Measurements from ENCODE around the gene C16orf54.
"Not testable (repeated sequence)": the region's sequence is repeated elsewhere in the genome, so short reads cannot be mapped to it uniquely, and the experiment has no call there.

C16orf54 gene

DNA sequence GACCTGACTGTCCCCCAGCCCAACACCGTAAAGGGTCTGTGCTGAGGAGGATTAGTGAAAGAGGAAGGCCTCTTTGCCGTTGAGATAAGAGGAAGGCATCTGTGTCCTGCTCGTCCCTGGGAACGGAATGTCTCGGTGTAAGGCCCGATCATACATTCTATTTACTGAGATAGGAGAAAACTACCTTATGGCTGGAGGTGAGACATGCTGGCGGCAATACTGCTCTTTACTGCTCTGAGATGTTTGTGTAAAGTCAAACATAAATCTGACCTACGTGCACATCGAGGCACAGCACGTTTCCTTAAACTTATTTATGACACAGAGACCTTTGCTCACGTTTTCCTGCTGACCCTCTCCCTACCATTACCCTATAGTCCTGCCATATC, 5.2 kb downstream of the C16orf54 start:
- DNase-seq (ENCODE audit: low spot score), result not testable (repeated sequence)

DNA sequence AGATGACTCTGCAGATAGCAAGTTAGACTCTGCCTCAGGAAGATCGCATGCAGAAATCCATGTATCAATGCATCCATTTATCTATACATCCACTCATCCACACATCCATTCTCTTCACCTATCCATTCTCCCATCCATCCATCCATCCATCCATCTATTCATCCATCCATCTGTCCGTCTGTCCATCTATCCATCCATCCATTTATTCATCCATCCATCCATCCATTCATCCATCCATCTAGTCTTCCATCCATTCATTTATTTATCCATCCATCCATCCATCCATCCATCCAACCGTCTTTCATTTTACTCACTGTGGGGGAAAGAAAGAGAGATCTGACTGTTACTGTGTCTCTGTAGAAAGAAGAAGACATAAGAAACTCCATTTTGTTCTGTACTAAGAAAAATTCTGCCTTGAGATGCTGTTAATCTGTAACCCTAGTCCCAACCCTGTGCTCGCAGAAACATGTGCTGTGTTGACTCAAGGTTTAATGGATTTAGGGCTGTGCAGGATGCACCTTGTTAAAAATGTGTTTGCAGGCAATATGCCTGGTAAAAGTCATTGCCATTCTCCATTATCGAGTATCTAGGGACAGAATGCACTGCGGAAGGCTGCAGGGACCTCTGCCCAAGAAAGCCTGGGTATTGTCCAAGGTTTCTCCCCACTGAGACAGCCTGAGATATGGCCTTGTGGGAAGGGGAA, 5.7 kb downstream of the C16orf54 start:
- DNase-seq (ENCODE audit: low spot score), result not testable (repeated sequence)

DNA sequence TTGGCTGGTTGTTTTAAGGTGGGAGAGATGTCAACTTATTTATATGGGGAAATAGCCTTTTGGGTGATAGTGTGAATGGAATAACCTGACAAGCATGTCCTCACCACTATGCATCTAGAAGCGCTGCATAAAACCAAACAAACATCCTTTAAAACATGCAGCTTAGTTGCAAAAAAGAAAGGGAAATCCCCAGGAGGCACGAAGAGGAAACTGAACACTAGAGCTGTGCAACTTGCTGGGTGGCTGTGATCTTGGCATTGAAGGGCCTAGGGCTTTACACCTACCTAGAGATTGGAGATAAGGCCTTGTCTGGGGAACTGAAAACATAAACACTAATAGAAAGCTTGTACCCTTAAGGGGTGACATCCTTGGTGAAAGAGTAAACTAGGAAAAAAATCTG, 7.3 kb downstream of the C16orf54 start:
- no peak for DNase-seq (ENCODE audit: low spot score)

DNA sequence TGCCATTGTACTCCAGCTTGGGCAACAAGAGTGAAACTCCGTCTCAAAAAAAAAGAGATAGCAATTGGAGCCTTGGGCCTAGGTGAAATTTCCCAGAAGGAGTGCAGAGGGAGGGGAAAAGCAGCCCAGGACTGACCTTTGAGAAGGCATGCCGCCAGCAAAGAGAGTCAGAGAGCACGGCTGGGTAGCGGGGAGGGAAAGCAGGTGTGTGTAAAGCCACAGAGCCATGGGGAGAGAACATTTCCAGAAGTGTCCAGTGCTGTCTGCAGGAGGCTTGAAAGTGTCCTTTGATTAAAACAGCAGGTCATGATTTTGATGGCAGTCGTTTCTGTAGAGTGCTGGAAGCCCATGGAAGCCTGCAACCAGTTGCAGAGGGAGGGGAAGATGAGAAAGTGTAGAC, 8.1 kb downstream of the C16orf54 start:
- no peak for DNase-seq (ENCODE audit: low spot score)

DNA sequence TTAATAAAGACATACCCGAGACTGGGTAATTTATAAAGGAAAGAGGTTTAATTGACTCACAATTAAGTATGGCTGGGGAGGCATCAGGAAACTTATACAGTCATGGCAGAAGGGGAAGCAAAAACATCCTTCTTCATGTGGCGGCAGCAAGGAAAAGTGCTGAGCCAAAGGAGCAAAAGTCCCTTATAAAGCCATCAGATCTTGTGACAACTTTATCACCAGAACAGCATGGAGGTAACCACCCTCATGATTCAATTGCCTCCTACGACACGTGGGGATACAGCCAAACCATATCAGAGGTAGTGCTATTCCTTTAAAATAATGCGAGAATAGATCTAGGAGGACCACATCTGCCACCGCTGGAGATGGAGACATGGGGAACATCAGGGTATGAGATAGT, 9.0 kb downstream of the C16orf54 start:
- DNase-seq (ENCODE audit: low spot score), result no peak

DNA sequence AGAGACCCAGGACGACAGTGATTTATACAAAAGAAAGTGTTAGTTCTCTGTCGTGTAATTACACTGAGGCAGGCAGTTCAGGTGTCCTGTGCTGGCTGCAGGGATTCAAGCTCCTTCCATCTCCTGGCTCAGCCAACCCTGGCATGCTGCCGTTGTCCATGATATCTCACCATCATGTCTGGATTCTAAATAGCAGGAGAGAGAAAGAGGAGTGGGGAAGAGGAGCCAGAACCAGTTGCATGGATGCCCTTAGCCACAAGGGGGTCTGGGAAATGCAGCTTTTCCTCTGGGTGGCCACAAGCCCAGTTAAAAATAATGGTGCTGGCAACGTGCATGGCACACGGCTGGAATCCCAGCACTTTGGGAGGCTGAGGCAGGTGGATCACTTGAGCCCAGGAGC, 9.7 kb downstream of the C16orf54 start:
- no peak for DNase-seq (ENCODE audit: low spot score)

DNA sequence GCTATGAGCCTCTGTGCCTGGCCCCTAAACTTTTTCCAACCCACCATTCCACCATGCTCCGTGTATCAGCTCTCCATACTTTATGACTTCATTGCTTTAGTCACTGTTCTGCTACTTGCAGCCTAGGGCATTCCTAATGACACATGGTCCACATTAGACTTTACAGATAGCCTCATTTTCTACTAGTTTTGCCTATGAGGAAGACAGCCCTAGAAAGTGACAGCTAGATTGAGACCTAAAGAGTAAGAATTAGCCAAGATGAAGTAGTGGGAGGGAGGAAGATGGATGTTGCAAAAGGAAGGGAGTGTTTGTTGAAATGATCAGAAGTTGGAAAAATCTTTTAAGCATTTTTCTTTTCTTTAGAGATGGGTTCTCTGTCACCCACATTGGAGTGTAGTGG, 11.0 kb downstream of the C16orf54 start:
- no peak for DNase-seq (ENCODE audit: low spot score)

DNA sequence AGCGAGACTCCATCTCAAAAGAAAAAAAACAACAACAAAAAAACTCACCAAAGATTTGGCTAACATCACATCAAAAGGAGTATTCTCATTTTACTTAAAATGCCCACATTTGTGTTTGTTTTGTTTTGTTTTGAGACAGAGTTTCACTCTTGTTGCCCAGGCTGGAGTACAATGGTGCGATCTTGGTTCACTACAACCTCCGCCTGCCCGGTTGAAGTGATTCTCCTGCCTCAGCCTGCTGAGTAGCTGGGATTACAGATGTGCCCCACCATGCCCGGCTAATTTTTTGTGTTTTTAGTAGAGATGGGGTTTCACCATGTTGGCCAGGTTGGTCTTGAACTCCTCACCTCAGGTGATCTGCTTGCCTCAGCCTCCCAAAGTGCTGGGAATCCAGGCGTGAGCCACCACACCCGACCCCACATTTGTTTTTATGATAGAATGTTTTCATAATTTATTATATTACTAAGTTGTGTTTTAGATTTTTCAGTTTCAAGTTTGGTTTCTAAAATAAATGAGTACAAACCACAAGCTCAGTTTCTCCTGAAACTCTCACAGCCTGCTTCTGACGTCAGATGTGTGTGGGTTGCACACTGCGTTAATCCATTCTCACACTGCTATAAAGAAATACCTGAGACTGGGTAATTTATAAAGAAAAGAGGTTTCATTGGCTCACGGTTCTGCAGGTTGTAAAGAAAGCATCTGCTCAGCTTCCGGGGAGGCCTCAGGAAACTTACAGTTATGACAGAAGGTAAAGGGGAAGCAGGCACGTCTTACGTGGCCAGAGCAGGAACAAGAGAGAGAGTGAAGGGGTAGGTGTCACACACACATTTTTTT, 13.8 kb downstream of the C16orf54 start:
- not testable (repeated sequence) for DNase-seq (ENCODE audit: low spot score)

DNA sequence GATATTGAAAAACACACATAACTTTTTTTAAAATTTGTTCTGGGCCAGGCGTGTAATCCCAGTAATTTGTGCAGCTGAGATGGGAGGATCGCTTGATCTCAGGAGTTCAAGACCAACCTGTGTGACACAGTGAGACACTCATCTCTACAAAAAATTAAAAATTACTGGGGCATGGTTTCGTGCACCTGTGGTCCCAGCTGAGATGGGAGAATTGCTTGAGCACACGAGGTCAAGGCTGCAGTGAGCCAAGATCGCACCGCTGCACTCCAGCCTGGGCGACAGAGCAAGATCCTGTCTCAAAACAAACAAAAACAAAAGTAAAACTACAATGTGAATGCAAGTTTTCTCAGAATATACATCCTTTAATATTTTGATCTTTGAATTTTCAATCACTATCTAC, 15.1 kb downstream of the C16orf54 start:
- DNase-seq (ENCODE audit: low spot score), result no peak

DNA sequence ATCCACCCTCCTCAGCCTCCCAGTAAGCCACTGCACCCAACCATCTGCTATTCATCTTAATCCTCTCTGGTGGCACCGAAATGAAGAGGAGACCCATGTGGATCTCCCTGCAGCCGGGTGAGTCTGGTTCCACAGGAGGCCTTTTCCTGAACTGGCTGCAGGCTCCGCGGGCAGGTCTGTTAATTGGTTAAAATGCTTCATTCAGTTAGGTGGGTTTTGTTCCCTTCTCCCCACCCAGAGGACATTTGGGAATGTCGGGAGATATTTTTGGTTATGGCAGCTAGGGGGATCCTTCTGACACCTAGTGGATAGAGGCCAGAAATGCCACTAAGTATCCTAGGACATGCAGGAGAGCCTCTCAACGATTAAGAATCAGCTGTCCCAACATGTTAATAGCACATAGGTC, 16.7 kb downstream of the C16orf54 start:
- DNase-seq (ENCODE audit: low spot score), result peak; percentile 21

DNA sequence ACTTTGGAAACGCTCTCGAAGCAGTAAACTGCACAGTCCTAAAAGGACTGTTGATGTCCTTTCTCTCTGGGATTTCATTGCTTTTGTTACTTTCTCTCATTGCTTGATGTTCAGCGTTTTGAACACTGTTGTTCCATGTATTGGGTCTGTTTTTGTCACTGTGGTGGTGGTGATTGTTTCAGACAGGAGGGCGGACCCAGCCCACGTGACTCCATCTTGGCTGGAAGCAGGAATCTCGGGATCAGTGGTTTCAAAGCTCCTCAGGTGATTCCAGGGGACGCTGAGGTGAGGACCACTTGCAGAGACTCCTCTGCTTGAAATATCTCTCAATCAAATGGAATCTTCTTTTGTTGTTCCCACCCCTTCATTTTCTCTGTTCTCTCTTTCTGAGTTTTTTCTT, 18.3 kb downstream of the C16orf54 start:
- no peak for DNase-seq (ENCODE audit: low spot score)

DNA sequence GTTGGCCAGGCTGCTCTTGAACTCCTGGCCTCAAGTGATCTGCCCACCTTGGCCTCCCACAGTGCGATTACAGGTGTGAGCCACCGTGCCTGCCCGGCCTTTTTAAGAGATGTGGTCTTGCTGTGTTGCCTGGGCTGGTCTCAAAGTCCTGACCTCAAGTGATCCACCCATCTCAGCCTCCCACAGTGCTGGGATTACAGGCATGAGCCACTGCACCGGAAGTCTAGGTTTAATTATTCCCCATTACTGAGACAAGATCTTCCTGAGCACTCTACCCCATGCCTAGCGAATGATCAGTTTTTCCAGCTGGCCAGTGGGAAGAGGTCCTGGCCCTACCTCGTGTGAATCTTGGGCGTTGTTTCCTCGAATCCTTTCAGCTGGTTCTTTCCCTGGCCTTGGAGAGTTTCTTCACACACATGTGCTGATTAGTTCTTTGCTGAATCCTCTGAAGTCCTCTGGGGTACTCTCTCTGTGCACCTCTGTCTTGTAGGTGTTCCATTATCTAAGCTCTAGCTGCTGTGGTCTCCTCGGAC, 18.9 kb downstream of the C16orf54 start:
- no peak for DNase-seq (ENCODE audit: low spot score)

DNA sequence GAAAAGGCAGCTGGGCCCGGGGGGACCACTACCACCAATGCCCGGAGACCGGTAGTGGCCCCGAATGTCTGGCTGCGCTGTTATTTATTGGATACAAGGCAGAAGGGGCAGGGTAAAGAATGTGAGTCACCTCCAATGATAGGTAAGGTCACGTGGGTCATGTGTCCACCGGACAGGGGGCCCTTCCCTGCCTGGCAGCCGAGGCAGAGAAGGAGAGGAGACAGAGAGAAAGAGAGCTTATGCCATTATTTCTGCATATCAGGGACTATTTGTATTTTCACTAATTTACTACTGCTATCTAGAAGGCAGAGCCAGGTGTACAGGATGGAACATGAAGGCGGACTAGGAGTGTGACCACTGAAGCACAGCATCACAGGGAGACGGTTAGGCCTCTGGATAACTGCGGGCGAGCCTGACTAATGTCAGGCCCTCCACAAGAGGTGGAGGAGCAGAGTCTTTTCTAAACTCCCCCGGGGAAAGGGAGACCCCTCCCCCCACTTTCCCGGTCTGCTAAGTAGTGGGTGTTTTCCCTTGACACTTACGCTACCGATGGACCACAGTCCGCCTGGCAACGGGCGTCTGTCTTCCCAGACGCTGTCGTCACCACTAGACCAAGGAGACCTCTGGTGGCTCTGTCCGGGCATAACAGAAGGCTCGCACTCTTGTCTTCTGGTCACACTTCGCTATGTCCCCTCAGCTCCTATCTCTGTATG, 24.5 kb downstream of the C16orf54 start:
- peak; percentile 60 for DNase-seq (ENCODE audit: low spot score)

DNA sequence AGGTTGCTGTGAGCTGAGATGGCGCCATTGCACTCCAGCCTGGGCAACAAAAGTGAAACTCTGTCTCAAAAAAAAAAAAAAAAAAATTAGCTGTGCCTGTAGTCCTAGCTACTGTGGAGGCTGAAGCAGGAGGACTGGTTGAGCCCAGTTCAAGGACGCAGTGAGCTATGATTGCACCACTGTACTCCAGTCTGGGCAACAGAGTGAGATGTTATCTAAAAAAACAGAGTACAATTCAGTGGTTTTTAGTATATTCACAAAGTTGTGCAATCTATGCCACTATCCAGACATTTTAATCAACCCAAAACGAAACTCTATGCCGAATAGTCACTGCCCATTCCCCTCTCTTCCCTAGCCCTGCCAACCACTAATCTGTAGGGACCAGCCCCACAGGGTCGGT, 25.1 kb downstream of the C16orf54 start:
- no peak for DNase-seq (ENCODE audit: low spot score)

DNA sequence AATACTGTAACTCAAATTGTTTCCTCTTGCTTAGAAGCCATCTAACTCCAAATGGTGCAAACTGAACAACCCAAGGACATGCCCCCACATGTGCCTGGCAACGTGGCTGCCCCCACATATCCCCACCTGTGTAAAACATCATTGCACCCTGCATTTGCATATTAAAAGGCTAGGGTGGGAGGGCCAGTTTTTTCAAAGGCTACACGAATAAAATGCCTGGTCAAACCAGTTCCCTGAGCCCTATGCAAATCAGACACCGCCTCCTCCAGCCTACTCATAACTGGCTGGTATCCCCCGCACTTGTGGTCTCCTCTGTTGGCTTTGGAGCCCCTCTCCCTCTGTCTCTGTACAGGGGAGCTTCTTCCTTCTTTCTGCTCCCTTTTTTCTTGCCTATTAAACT, 26.7 kb downstream of the C16orf54 start:
- DNase-seq (ENCODE audit: low spot score), result no peak

DNA sequence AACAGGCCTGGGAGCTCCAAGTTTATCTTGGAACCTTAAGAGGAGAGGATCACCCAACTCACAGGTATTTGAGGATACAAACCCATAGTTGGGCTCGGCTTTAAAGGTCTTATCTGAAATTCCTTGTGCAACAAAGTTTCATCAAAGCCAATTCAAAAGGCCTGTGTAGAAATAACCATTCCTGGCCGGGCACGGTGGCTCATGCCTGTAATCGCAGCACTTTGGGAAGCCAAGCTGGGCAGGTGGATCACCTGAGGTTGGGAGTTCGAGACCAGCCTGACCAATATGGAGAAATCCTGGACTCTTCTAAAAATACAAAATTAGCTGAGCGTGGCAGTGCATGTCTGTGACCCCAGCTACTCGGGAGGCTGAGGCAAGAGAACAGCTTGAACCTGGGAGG, 28.7 kb downstream of the C16orf54 start:
- DNase-seq (ENCODE audit: low spot score), result no peak

DNA sequence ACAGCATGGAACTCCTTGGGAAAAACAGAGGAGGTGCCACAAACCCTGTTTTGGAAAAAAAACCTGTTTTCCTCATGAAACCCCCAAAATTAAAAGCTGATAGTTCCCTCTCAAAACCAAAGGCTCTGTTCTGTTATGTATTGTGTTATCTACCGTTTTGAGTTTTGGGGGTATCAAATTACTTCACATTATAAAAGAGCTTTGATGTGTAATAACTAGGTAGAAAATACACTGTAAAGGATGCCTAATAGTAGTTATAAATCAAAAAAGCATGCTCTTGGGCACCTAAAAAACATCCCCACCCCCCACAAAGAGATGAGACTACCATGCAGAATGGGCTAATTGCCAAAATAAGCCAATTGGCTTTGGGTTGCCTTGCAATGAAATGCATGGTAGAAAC, 30.8 kb downstream of the C16orf54 start:
- DNase-seq (ENCODE audit: low spot score), result no peak

DNA sequence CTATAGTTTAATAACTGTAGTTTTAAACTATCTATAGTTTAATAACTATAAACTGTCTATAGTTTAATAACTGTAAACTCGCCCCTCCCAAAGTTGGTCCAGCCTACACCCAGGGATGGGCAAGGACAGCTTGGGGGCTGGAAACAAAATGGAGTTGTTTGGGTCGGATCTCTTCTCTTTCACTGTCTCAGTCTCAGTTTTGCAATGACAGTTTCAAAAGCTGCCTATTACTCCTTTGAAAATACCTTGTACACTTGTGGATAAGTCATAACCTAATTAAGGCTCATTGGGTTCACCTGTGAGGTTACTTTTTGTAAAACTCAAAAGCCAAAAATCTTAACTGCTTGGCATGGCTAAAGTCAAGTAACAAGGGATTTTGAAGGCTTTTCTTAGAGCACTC, 31.4 kb downstream of the C16orf54 start:
- DNase-seq (ENCODE audit: low spot score), result no peak

DNA sequence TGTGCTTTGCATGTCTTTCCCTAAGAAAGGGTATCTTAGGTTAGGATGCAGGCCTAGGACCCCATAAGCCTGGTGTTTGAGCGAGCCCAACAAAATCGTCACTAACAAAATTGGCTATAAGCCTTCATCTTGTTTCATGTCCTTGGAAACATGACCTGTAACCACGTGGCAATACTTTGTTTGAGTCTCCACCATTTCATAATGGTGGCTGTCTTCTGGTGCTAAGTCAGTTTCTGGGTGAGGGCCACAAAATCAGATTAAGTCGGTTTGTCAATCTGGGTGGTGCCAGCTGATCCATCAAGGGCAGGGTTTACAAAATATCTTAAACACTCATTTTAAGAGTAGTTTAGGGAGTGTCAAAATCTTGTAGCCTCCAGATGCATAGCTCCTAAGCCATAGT, 33.0 kb downstream of the C16orf54 start:
- no peak for DNase-seq (ENCODE audit: low spot score)

DNA sequence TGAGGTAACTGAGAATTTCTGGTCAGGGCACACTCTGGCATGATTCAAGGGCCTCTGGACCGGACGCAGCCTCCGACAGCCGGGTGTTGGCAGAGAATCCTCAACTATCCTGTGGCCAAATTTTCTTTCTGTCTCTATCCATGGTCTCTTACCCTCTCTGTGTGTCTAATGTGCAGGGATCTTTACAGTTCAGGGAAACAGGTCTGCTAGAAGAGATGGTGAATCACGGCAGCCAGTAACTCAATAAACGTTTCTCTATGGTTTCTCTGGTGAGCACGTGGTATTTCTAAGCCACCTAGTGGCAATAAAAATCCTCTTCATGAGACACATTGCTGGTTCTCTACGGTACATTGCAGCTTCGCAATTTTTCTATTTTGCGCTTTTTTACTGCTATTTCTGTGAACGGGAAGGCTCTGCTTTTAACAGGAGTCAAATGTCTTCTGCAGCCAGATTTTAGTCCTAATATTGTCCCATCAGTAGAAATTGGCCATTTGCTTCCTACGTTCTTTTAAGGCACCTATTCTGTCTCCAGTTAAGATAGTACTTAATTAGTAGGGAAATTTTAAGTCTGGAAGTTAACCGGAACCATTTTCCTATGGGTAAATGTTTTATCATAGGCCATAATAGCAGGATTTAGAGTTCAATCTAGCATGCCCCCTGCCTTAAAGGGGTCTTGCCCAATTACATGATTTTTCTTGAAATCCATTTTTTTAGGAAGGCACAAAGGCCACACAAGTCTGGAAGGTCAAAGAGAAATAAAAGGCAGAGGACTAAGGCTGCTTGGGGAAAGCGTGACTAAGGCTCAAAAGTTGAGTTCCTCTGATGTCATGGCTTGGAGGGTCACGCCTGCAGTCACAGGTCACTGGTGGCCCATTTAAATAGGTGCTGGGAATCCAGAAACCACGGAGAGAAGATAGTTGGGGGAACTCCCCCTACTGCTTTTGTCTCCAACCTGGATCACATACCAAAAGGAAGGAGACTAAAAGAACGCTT, 35.3 kb downstream of the C16orf54 start:
- peak; percentile 59 for DNase-seq (ENCODE audit: low spot score)

DNA sequence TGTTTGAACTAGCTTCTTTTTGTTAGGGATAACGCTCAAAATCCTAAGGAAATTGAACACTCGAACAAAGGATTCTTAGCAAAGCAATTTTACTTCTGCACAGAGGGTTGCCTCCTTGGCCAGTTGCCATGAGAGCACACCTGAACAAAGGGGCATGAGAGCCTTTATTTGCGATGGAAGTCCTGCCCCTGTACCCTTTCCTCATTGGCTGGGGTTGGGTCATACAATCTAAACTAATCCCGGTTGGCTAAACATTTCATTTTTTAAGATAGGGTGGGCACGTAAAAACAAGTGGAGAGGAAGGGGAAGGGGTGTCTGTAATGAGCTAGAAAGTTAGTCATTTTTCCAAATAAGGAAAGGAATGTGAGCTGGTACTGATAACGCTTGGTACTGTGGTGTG, 36.1 kb downstream of the C16orf54 start:
- DNase-seq (ENCODE audit: low spot score), result not testable (repeated sequence)
